CD4-positive, alpha-beta T cell treated with Interleukin-17A for 1 hour (primary cell): ENCODE measurements around the gene ALDOB.
"Not testable (repeated sequence)": the region's sequence is repeated elsewhere in the genome, so short reads cannot be mapped to it uniquely, and the experiment has no call there.

Experiments used
- DNase-seq: peaks from one replicate; pipeline ENCODE4 v3.0.0-alpha.2; 2020

The ALDOB gene

DNA sequence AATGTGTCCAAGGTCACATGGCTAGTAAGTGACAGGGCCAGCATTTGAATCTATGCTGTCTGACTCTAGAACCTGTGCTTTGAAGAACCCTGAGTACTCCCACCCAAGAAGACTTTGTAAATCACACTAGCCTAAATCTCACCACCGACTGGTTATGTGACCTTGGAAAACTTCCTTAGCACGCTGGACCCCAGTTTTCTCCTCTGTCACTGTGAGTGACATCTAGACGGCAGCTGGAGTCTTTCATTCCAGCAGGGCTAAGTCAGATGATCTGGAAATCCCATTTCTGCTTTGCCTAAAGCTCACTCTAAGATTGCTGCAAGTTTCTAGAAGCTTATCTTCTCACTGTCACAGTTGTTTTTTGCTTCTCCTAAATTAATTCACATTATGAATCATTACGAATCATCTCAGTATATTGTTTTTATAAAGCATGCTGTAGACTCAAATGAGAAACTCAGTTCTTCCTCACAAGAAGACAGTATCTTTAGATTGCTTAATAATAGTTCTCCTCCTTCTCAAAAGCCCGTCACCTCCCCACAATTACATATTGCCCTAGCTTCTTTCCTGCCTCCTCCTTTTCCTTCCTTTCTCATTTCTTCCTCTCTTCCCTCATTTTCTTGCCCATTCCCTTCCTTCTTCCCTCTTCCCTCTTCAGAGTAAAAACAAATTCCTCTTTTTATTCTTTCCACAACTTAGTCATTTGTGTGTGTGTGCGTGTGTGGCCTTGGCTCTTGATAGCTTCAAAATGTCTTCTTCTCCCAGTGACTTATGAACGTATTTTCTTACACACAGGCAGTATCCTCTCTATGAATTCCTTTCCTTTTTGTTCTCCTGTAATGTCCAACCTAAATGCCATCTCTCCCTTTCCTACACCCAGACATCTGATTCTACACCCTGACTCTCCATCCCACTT is 16.8 kb downstream of the ALDOB start:
- no peak for DNase-seq

DNA sequence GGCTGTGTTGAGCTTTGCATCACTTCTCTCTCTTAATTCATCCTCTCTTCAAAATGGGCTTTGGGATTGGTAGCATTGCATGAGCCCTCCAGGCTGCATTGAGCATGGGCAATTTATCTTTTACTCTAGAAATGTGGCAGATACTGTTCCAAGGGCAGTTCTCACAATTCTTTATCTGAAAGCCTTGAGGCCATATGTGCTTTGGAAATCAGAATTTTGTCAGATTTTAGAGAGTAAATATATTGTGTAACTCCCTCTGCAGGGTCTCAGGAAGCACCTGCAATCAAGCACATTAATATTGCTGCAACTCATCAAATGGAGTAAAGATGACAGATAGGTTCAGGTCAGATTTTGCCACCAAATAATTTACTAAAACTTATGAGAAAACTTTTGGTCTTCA is 17.6 kb downstream of the ALDOB start:
- DNase-seq = no peak

DNA sequence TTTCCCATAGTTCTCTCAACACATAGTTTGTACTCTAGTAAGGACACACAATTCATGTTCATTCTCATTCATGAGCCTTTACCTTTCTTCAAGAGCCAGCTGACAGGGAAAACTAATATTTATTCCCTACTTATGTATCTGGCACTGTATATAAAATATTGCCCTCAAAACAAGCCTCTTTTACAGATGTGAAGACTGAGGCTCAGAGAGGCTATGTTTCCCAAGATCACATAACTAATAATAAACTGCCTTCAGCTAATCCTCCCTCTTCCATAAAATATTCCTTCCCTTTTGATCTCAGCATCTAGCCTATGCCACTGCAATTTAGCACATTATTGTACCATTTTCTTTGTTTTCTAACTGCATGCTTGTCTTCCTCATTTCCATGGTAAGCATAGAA is 18.2 kb downstream of the ALDOB start:
- DNase-seq = no peak

- DNase-seq = no peak
These were observed 20.0 kb downstream of the ALDOB start for GRCh38 chr9:101415578-101415977.

DNA sequence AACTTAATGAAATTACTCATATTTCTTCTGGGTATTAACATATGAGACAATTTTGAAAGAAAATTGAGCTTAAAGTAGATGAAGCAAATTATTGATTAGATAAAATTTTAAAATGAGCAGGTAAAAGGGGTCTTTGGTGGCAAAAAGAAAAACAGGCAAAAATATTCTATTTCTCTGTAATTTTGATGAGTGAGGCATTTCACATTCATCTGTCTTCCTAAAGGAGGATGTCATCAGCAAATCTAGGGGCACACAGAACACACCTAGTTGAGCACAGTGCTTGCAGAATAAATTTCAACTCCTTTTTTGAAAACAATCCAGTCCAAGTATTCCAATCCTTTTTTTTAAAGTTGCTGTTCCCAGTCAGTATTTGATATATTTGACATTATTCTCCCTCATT is 20.7 kb downstream of the ALDOB start:
- DNase-seq = no peak

DNA sequence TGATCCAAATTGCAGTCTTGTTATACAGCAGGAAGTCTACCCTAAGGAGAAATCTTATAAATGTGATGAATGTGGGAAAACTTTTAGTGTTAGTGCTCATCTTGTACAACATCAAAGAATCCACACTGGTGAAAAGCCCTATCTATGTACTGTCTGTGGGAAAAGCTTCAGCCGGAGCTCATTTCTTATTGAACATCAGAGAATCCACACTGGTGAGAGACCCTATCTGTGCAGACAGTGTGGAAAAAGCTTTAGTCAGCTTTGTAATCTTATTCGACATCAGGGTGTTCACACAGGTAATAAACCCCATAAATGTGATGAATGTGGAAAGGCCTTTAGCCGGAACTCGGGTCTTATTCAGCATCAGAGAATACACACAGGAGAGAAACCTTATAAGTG is 26.5 kb downstream of the ALDOB start:
- DNase-seq = no peak

- DNase-seq = no peak
These were observed 27.0 kb downstream of the ALDOB start for GRCh38 chr9:101408374-101409078.

DNA sequence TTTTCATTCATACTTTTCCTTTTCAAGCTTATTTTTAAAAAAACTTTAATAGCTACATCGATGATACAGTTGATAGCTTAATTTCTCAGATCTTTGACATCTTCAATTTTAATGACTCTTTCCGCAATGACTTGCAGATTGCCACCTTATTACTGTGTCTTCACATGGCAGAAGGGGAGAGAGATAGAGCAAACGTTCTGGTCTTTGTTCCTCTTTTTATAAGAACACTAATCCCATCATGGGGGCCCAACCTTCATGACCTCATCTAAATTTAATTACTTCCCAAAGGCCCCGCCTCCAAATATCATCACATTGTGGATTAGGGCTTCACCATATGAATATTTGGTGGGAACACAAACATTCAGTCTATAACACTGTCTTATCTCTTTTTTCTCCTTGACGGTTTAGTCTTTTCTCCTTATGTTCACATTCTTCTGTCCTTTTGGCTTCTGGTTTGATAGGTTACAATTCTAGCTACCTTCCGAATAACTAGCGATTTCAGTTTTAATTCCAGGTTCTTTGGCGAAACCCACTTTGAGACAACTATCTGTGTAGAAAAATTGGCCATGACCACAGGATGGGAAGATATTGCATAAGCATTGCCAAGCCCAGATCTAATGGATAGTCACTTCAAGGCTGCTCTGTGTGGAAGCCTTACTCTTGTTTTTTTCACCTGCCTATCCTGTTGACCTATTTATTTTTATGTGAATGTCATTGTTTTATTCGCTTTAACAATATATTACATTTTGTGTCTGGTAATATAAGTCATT is 31.9 kb downstream of the ALDOB start:
- no peak for DNase-seq

GRCh38 chr9:101400120-101400519 is 35.5 kb downstream of the ALDOB start:
- DNase-seq = no peak

- DNase-seq = no peak
These were observed 36.0 kb downstream of the ALDOB start for GRCh38 chr9:101399643-101399970.

DNA sequence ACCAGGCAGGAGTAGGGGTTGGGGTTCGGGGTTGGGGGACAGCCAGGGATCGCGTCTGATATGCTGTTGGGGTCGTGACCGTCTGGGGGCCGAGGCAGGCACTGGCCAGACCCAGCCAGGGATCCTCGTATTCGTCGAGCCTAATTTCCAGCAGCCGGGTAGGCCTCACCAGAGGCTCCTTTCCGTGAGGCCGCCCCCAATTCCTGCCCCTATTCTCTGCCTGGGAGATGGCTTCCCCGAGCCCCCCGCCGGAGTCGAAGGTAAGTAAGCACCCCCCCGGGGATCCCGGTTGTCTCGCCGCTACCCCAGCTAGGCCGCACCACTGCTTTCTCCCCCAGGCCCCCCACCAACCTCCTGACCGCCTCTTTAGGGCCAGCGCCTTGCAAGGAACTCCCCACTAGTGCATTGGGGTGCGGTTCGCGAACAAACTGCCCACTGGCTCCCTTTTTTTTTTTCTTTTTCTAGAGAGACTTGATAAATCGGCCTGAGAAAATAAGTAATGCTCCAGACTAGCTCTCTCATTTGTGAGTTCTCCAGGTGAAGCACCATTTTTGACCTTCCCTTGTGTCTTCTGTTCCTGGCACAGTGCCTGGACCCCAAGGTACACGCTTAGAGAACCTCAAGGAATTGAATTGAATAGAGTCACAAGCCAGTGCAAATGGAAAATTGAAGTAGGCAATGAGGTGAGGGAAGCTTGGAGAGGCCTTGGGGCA is 36.5 kb downstream of the ALDOB start:
- no peak for DNase-seq

DNA sequence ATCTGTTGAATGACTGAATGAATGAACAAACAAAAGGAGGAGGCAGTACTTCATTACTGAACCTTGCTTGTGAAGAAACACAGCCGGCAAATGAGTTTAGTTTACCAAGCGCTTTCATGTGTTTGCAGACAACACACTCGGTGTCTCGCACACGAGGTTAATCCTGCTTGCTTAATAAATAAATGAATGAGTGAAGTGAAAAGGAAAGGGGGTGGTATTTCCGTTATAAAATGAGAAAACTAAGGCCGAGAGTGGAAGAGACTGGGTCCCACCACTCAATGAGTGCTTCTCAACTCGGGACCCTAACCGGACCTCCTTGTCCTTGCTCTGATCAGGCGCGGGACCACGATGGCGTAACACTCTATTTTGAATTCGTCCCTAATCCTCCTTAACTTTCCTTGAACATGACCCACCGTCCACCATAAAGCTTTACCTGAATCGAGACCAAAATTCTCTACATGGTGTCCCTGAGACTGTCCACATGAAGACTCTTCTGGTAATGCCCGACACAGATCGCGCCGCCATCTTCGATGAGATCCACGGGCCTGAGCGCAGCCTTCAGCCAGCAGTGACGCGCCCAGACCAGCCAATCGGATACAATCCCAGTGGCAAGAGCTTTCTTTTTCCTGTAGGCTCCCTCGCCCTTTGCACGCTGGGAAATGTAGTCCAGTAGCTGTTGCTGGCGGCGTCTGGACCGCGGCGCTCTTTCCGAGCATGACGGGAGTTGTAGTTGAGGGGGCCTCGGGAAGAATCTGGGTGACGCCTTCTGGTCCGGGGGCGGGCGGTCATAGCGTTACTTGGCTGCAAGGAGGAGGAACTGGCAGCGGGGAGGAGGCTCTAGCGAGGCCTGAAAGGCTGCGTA is 37.3 kb downstream of the ALDOB start, which contains the start of the genes MRPL50 and ZNF189:
Gene MRPL50, minus strand, starts transcription at position 551 of the 862 bp plus-strand sequence. Its CDS starts 26 bp downstream, at position 525.
Gene ZNF189, plus strand, starts transcription at position 784 of the 862 bp plus-strand sequence. CDS start 306 bp downstream, outside the sequence.
- DNase-seq = peak; percentile 99

- no peak for DNase-seq
These were observed 37.9 kb downstream of the ALDOB start for GRCh38 chr9:101397746-101398067.

DNA sequence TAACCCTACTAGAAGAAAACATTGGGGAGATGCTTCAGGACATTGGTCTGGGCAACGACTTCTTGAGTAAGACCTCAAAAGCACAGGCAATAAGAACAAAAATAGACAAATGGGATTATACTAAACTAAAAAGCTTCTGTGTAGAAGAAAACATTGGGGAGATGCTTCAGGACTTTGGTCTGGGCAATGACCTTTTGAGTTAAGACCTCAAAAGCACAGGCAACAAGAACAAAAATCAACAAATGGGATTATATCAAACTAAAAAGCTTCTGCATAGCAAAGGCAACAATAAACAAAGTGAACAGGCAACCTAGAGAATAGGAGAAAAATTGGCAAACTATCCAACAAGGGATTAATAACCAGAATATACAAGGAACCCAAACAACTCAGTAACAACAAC is 40.9 kb downstream of the ALDOB start:
- no peak for DNase-seq

DNA sequence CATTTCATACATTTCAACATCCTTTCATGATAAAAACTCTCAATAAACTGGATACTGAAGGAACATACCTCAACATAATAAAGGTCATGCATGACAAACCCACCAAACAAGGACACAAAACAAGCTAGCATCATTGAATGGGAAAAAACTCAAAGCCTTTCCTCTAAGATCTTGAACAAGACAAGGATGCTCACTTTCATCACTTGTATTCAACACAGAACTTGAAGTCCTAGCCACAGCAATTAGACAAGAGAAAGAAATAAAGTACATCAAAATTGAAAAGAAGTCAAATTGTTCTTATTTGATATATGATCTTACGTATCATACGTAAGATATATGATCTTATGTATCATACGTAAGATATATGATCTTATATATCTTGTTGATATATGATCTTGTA is 42.4 kb downstream of the ALDOB start:
- no peak for DNase-seq

DNA sequence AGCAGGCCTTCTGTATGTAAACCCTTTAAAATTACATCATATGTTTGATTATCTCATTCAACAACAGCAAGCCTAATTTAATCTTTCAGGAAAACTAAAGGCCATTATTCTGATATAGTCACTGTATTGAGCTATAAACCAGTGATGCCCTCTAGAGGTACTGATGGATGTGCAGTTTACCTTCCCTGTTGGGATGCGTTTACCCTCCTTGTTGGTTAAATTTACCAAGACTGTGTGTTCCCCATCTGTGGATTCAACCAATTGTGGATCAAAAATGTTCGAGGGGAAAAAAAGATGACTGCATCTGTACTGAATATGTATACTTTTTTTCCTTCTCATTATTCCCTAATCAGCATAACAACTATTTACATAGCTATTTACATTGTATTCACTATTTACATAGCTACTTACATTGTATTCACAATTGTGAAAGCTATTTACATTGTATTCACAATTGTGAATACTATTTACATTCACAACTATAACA is 47.0 kb downstream of the ALDOB start:
- no peak for DNase-seq

DNA sequence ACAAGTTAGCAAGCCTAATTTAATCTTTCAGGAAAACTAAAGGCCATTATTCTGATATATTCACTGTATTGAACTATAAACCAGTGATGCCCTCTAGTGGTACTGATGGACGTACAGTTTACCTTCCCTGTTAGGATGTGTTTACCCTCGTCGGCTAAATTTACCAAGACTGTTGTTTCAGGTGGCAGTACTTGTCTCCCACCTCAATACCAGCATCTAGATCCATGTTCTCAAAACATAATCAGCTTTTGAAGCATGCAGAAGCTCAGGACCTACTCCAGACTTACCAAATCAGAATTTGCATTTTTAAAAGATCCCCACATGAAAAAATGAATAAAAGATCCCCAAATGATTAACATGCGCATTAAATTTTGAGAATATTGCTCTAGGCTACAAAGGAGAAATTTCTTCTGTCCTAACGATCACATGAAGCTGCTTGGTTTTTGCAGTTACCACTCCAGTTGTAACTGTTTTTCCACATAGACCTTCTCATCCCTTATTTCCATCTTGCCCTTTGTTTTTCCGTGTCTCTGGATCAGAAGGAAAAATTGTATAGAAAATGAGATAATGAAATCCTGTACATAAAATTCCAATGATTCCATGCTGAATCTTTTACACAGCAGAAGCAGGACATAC is 47.6 kb downstream of the ALDOB start:
- DNase-seq = peak; percentile 57

DNA sequence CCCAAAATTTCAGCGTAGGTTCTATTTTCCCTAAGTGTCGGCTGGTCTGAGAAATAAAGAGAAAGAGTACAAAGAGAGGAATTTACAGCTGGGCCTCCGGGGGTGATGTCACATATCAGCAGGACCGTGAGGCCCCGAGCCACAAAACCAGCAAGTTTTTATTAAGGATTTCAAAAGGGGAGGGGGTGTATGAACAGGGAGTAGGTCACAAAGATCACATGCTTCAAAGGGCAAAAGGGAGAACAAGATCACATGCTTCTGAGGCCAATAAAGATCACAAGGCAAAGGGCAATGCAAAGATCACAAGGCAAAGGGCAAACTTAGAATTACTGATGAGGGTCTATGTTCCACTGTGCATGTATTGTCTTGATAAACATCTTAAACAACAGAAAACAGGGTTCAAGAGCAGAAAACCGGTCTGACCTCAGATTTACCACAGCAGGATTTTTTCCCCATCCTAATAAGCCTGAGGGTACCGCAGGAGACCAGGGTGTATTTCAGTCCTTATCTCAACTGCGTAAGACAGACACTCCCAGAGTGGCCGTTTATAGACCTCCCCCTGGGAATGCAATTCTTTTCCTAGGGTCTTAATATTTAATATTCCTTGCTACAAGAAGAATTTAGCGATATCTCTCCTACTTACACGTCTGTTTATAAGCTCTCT is 50.6 kb downstream of the ALDOB start, which contains the start of gene BAAT:
Gene BAAT, minus strand, starts transcription at position 134 of the 664 bp plus-strand sequence. CDS start 13,602 bp downstream, outside the sequence.
- DNase-seq = not testable (repeated sequence)

- no peak for DNase-seq
These were observed 52.2 kb downstream of the ALDOB start for GRCh38 chr9:101383361-101383760.

GRCh38 chr9:101381833-101382342 is 53.7 kb downstream of the ALDOB start:
- DNase-seq = no peak
